ENCODE results near the gene EHMT1. TPM values are rescaled to one million over a fixed set of nuclear protein-coding genes. Genes with fewer than 3 reads are reported as not detected.
A peak's percentile ranks its signal among the peaks of the same experiment; 100 is the strongest.

EHMT1 gene
- total RNA-seq, 1 donor = 46.3 TPM

GRCh38 chr9:137642118-137642601 lies 23.4 kb downstream of the EHMT1 start:
- Histone ChIP-seq H3K36me3 (ENCODE audit: insufficient read depth, low read length) (peaks cover 3% of the 10 kb centered on the region), H3K9me3 (ENCODE audit: low read depth, low read length) (no peaks in the 10 kb centered on the region), H3K79me2 (ENCODE audit: insufficient read depth, low read length) (peaks cover 94% of the 10 kb centered on the region), H3K27ac (ENCODE audit: low read depth, low read length) (no peak overlapping the region), H3K27me3 (ENCODE audit: insufficient read depth, low read length) (no peaks in the 10 kb centered on the region), H4K20me1 (ENCODE audit: insufficient read depth, low read length) (peaks cover 47% of the 10 kb centered on the region), H3K4me3 (ENCODE audit: insufficient read depth, low read length) (no peak overlapping the region), H3K4me2 (ENCODE audit: insufficient read depth, low read length) (no peak overlapping the region), H3K4me1 (ENCODE audit: insufficient read depth, low read length) (no peaks in the 10 kb centered on the region), H2AFZ (ENCODE audit: low read length) (no peak overlapping the region)
- DNase-seq (ENCODE audit: insufficient read length, low spot score, missing footprints) = no peak
- TF ChIP-seq, protein P1, sequence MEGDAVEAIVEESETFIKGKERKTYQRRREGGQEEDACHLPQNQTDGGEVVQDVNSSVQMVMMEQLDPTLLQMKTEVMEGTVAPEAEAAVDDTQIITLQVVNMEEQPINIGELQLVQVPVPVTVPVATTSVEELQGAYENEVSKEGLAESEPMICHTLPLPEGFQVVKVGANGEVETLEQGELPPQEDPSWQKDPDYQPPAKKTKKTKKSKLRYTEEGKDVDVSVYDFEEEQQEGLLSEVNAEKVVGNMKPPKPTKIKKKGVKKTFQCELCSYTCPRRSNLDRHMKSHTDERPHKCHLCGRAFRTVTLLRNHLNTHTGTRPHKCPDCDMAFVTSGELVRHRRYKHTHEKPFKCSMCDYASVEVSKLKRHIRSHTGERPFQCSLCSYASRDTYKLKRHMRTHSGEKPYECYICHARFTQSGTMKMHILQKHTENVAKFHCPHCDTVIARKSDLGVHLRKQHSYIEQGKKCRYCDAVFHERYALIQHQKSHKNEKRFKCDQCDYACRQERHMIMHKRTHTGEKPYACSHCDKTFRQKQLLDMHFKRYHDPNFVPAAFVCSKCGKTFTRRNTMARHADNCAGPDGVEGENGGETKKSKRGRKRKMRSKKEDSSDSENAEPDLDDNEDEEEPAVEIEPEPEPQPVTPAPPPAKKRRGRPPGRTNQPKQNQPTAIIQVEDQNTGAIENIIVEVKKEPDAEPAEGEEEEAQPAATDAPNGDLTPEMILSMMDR (IDR thresholded peaks at IDR 0.05; ENCODE audit: extremely low read depth, low read depth, low read length) = no peak

GRCh38 chr9:137642892-137643291 lies 24.1 kb downstream of the EHMT1 start:
- TF ChIP-seq, protein P1 (IDR thresholded peaks at IDR 0.05; ENCODE audit: extremely low read depth, low read depth, low read length) = no peak
- DNase-seq (ENCODE audit: insufficient read length, low spot score, missing footprints) = no peak
- Histone ChIP-seq H3K79me2 (ENCODE audit: insufficient read depth, low read length) (peaks cover 94% of the 10 kb centered on the region), H3K4me1 (ENCODE audit: insufficient read depth, low read length) (no peaks in the 10 kb centered on the region), H4K20me1 (ENCODE audit: insufficient read depth, low read length) (peaks cover 49% of the 10 kb centered on the region), H3K27ac (ENCODE audit: low read depth, low read length) (no peak overlapping the region), H3K27me3 (ENCODE audit: insufficient read depth, low read length) (no peaks in the 10 kb centered on the region), H2AFZ (ENCODE audit: low read length) (no peak overlapping the region), H3K36me3 (ENCODE audit: insufficient read depth, low read length) (peaks cover 3% of the 10 kb centered on the region), H3K4me2 (ENCODE audit: insufficient read depth, low read length) (no peak overlapping the region), H3K9me3 (ENCODE audit: low read depth, low read length) (no peaks in the 10 kb centered on the region), H3K4me3 (ENCODE audit: insufficient read depth, low read length) (no peak overlapping the region)

- no peak overlapping the region for H3K27ac ChIP-seq (ENCODE audit: low read depth, low read length)
- peaks cover 3% of the 10 kb centered on the region for H3K36me3 ChIP-seq (ENCODE audit: insufficient read depth, low read length)
- H3K4me2 ChIP-seq (ENCODE audit: insufficient read depth, low read length) = no peak overlapping the region
- H3K27me3 ChIP-seq (ENCODE audit: insufficient read depth, low read length) = no peaks in the 10 kb centered on the region
- H3K4me1 ChIP-seq (ENCODE audit: insufficient read depth, low read length) = peaks cover 3% of the 10 kb centered on the region
- no peaks in the 10 kb centered on the region for H3K9me3 ChIP-seq (ENCODE audit: low read depth, low read length)
- peaks cover 94% of the 10 kb centered on the region for H3K79me2 ChIP-seq (ENCODE audit: insufficient read depth, low read length)
- no peak overlapping the region for H2AFZ ChIP-seq (ENCODE audit: low read length)
- H3K4me3 ChIP-seq (ENCODE audit: insufficient read depth, low read length) = no peak overlapping the region
- TF ChIP-seq, protein P1 (IDR thresholded peaks at IDR 0.05; ENCODE audit: extremely low read depth, low read depth, low read length) = no peak
- peaks cover 57% of the 10 kb centered on the region for H4K20me1 ChIP-seq (ENCODE audit: insufficient read depth, low read length)
- no peak for DNase-seq (ENCODE audit: insufficient read length, low spot score, missing footprints)
Observed at GRCh38 chr9:137643921-137644320, 25.1 kb downstream of the EHMT1 start.

DNA sequence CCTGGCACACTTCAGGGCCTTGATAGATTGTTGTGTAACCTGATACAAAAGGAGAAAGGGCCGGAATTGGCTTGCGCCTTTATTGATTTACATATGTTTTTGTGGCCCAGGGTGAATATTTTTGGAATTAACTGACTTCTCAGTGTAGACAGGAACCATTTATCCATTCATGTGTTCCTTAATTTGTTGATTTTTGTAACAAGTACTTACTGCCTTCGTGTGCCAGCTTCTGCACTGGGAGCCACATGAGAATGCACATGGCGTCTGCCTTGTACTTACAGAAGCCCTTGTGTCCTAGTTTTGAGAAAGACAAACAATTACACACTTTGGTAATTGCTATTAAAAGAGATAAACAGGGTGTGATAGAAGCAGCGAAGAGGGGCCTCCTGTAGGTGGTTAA lies 26.4 kb downstream of the EHMT1 start:
- no peaks in the 10 kb centered on the region for H3K27me3 ChIP-seq (ENCODE audit: insufficient read depth, low read length)
- DNase-seq (ENCODE audit: insufficient read length, low spot score, missing footprints) = peak; percentile 64
- TF ChIP-seq, protein P1 (IDR thresholded peaks at IDR 0.05; ENCODE audit: extremely low read depth, low read depth, low read length) = no peak
- H3K27ac ChIP-seq (ENCODE audit: low read depth, low read length) = no peak overlapping the region
- H2AFZ ChIP-seq (ENCODE audit: low read length) = no peak overlapping the region
- H3K4me3 ChIP-seq (ENCODE audit: insufficient read depth, low read length) = no peak overlapping the region
- peaks cover 3% of the 10 kb centered on the region for H3K36me3 ChIP-seq (ENCODE audit: insufficient read depth, low read length)
- no peaks in the 10 kb centered on the region for H3K9me3 ChIP-seq (ENCODE audit: low read depth, low read length)
- peaks cover 3% of the 10 kb centered on the region for H3K4me1 ChIP-seq (ENCODE audit: insufficient read depth, low read length)
- H3K4me2 ChIP-seq (ENCODE audit: insufficient read depth, low read length) = no peak overlapping the region
- H4K20me1 ChIP-seq (ENCODE audit: insufficient read depth, low read length) = peaks cover 60% of the 10 kb centered on the region
- H3K79me2 ChIP-seq (ENCODE audit: insufficient read depth, low read length) = peaks cover 94% of the 10 kb centered on the region
